GM15510 (cell line): Measurements from ENCODE around the gene CDHR4.

Source experiments
- POLR2A ChIP-seq: IDR thresholded peaks from 3 replicates; pipeline ENCODE4 v1.6.1; 2011; ENCODE audit warnings: borderline replicate concordance; ENCODE audit not compliant: insufficient read length; ENCODE audit errors: extremely low read depth

CDHR4 gene

GRCh38 chr3:49788056-49788455, 11.6 kb downstream of the CDHR4 start:
- TF ChIP-seq POLR2A = no peak

DNA sequence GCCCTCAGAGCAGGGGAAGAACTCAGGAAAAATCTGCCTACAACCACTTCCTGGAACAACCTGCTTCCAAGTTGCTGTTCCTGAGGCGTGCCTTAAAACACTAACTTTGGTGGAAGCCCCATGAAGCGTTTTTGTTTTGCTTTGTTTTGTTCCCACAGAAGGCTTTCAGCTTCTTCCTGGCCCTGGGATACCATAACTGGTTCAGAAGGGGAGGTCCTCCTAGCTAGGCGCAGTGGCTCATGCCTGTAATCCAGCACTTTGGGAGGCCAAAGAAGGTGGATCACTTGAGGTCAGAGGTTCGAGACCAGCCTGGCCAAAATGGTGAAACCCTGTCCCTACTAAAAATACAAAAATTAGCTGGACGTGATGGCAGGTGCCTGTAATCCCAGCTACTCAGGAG, 12.1 kb downstream of the CDHR4 start:
- no peak for TF ChIP-seq POLR2A

GRCh38 chr3:49787182-49787464, 12.6 kb downstream of the CDHR4 start:
- TF ChIP-seq POLR2A = no peak

DNA sequence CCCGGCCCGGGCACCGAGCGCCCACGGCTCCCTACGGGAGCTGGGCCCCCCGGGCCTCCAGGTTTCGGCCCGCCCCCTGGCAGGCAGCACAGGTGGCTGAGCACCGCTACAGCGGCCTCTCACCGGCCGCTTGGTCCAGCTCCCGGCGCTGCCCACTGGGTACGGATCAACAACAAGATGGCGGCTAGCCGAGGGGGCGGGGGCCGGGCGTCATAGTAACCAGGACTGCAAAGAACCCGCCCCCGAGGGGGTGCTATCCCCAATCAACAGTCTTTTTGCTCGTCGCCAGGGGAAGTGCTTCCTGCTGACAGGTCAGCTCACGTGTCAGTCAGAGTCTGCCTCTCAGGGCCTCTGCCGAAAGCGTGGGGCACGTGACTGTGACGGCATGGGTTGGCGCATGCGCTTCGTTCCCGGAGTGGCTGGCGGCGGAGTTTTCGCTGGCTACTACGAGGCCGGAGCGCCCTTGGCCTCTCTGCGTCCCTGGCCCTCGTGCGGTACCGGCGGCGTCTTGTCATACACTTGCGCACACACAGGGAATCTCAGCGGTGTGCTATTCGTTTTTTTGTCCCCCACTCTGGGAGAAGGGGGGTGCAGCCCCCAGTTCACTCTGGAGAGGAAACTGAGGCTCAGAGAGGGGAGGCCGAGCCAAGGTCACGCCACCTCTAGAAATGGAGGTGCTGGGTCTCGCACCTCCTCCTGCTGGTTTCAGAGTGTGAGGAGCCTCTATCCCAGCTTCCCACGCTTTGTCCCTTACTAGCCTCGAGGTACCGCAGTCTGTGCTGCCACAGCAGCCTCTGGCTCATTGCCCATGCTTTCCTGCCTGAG, 13.1 kb downstream of the CDHR4 start, which contains the start of gene IP6K1:
Gene IP6K1 (minus strand): TSS at position 186 of the 825 bp plus-strand sequence. CDS start 38,502 bp downstream, outside the sequence.
- TF ChIP-seq POLR2A = peak; percentile 93

- TF ChIP-seq POLR2A = no peak
Observed at GRCh38 chr3:49785565-49786356, 13.9 kb downstream of the CDHR4 start.

DNA sequence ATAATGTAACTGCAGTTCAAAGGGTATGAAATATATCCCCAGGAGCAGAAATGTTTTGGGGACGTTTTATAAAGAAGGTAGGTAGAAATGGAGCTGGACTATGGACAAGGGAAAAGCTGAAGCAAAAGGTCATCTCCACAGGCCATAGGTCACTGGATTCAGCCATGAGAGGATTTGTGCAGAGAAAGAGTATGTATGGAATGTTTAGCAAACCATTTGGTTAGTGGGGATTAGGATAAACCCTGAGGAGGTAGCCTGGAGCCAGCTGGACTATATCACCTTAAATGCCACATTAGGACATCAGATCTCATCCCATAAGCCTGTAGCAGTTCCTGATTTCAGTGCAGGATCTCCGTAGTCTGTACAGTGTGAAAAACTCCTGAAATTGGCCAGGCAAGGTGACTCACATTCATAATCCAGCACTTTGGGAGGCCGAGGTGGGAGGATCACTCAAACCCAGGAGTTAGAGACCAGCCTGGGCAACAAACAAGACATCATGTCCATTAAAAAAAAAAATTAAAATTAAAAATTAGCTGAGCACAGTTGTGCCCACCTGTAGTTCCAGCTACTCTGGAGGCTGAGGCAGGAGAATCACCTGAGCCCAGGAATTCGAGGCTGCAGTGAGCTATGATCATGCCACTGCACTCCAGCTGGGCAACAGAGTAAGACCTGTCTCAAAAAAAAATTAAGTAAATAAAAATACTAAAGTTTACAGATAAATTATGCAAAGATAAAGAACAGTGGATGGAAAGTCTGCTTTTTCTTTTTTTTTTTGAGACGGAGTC, 18.1 kb downstream of the CDHR4 start:
- TF ChIP-seq POLR2A = no peak

DNA sequence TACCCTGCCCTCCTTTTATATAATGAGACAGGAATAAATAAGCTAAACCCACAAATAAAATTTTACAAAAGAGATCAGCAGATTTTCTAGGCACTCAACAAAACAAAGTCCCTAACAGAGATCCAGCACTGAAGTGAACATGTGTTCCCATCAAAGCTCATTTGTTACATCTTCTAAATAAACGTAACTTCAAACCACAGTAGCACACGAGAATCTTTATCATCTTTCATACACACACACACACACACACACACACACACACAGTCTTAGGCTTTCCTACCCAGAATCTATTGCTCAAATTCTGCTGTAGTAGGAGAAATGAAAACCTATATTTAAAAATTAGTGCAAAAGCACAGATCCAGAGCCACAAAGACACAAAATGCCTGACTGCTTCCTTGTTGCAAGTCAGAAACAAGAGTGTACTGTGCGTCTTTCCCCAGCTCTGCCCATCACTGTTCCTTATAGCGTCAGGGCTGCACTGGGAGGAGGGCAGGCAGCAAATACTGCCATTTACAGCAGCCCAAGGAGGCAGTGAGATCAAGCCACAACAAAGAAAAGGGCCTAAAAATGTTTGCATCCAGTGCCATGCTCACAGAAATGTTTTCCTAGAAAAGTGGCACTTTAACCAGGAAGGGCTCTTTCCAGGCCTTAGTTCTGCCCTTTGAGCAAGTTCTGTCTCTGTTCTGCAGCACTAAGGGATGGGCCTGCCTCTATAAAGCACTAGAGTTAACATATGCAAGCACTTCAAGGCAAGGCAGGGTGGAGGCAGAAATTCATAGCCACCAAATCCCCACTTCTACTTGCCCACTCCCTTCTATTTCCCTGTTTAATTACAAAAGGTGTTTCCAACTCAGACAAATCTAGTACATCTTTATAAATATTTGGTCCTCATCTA, 19.3 kb downstream of the CDHR4 start:
- TF ChIP-seq POLR2A = no peak

- TF ChIP-seq POLR2A = no peak
Observed at GRCh38 chr3:49779358-49780079, 20.2 kb downstream of the CDHR4 start.

GRCh38 chr3:49775538-49775937, 24.1 kb downstream of the CDHR4 start:
- TF ChIP-seq POLR2A = no peak

DNA sequence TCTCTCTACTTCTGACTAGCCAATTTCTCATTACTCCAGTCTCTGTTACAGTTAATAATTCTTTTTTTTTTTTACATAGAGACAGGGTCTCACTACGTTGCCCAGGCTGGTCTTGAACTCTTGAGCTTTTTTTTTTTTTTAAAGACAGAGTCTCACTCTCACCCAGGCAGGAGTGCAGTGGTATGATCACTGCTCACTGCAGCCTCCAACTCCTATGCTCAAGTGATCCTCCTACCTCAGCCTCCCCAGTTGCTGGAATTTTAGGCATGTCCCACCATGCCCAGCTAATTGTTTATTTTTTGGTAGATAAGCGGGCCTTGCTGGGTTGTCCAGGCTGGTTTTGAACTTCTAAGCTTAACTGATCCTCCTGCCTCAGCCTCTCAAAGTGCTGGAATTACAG, 27.0 kb downstream of the CDHR4 start:
- no peak for TF ChIP-seq POLR2A

- no peak for TF ChIP-seq POLR2A
Observed at GRCh38 chr3:49771340-49771938, 28.2 kb downstream of the CDHR4 start.

GRCh38 chr3:49769926-49770325, 29.7 kb downstream of the CDHR4 start:
- TF ChIP-seq POLR2A = no peak

DNA sequence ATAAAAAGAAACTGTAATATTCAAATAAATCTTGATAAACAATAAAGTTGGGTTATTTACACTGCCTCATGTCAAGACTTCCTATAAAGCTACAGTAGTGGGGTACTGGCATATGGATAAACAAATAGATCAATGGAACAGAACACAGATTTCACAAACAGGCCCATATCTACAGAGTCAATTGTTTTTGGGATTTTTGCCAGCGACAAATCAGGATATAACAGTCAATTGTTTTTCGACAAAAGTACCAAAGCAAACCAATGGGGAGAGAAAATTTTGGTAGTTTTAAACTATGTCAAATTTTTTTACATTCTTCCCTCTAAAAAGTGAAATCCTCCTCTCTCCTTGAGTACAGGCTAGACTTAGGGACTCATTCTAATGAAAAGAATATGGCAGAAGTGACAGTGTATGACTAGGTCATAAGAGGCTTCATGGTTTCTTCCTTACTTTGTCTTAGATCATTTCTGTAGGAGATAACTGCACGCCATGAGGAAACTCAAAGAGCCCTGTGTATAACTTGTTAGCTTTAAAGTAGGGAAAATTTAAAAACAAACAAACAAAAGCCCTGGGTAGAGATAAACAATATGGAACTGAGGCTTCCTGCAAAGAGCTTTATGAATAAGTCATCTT, 30.3 kb downstream of the CDHR4 start:
- no peak for TF ChIP-seq POLR2A

DNA sequence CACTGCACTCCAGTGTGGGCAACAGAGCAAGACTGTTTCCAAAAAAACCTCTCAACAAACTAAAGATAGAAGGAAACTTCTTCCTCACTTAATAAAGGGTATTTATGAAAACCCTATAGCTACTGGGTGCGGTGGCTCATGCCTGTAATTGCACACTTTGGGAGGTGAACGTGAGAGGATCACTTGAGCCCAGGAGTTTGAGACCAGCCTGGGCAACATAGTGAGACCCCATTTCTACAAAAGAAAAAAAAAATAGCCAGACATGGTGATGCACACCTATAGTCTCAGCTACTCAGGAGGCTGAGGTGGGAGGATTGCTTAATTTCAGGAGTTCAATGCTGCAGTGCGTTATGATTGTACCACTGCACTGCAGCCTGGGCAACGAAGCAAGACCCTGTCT, 35.7 kb downstream of the CDHR4 start:
- TF ChIP-seq POLR2A = no peak

GRCh38 chr3:49761661-49762060, 38.0 kb downstream of the CDHR4 start:
- no peak for TF ChIP-seq POLR2A
